ENCODE measurements around the gene DNAJC13.

- TF ChIP-seq EZH2 (IDR thresholded peaks at IDR 0.05; ENCODE audit: insufficient read depth, poor library complexity, severe bottlenecking), result no peak
- TF ChIP-seq EZH2phosphoT487 (IDR thresholded peaks at IDR 0.05; ENCODE audit: insufficient read depth, low read depth), result no peak
Observed at GRCh38 chr3:132522353-132522752, 105.1 kb downstream of the DNAJC13 start.

Data from GM23248 (cell line).